NCI-H446 treated with DMSO at 0.1 percent for 48 hours (cell line): ENCODE data around the gene FLNB.
"Not testable (repeated sequence)": the region's sequence is repeated elsewhere in the genome, so short reads cannot be mapped to it uniquely, and the experiment has no call there.

ENCODE experiments used
- DNase-seq: peaks from one replicate; lab custom pipeline; 2025; lab: John Stamatoyannopoulos, UW

FLNB gene

GRCh38 chr3:58183221-58183620, 175.0 kb downstream of the FLNB start:
- DNase-seq, result no peak

- no peak for DNase-seq
These were observed 175.7 kb downstream of the FLNB start for GRCh38 chr3:58183891-58184290.

GRCh38 chr3:58184309-58184981, 176.2 kb downstream of the FLNB start:
- DNase-seq, result no peak

- no peak for DNase-seq
These were observed 176.7 kb downstream of the FLNB start for GRCh38 chr3:58184982-58185360.

GRCh38 chr3:58188173-58188564, 179.9 kb downstream of the FLNB start:
- DNase-seq, result no peak

GRCh38 chr3:58188921-58189451, 180.8 kb downstream of the FLNB start:
- DNase-seq, result no peak

- no peak for DNase-seq
These were observed 181.5 kb downstream of the FLNB start for GRCh38 chr3:58189691-58190090.

GRCh38 chr3:58190291-58190690, 182.1 kb downstream of the FLNB start:
- no peak for DNase-seq

GRCh38 chr3:58190882-58191281, 182.7 kb downstream of the FLNB start:
- DNase-seq, result no peak

- DNase-seq, result no peak
These were observed 183.3 kb downstream of the FLNB start for GRCh38 chr3:58191361-58191991.

- no peak for DNase-seq
These were observed 183.8 kb downstream of the FLNB start for GRCh38 chr3:58192069-58192468.

- no peak for DNase-seq
These were observed 185.6 kb downstream of the FLNB start for GRCh38 chr3:58193682-58194407.

- DNase-seq, result no peak
These were observed 189.4 kb downstream of the FLNB start for GRCh38 chr3:58197588-58197987.

- DNase-seq, result no peak
These were observed 190.1 kb downstream of the FLNB start for GRCh38 chr3:58198362-58198761.

GRCh38 chr3:58198804-58199203, 190.6 kb downstream of the FLNB start:
- no peak for DNase-seq

- no peak for DNase-seq
These were observed 192.0 kb downstream of the FLNB start for GRCh38 chr3:58200121-58200709.

GRCh38 chr3:58200846-58201355, 192.7 kb downstream of the FLNB start:
- no peak for DNase-seq

- not testable (repeated sequence) for DNase-seq
These were observed 193.2 kb downstream of the FLNB start for GRCh38 chr3:58201451-58201850.

- no peak for DNase-seq
These were observed 194.7 kb downstream of the FLNB start for GRCh38 chr3:58202917-58203360.

GRCh38 chr3:58203541-58203940, 195.3 kb downstream of the FLNB start:
- no peak for DNase-seq

- no peak for DNase-seq
These were observed 196.5 kb downstream of the FLNB start for GRCh38 chr3:58204720-58205119.

- no peak for DNase-seq
These were observed 197.8 kb downstream of the FLNB start for GRCh38 chr3:58205981-58206380.
